GM19328 (cell line): ENCODE measurements around the gene FSD1L.
A peak's percentile ranks its signal among the peaks of the same experiment; 100 is the strongest.

Source experiments
- ATAC-seq: cut with Tn5 transposase; IDR thresholded peaks from one replicate; pipeline ENCODE4 v1.9.1; 2021; ENCODE audit warnings: mild to moderate bottlenecking, moderate library complexity; ENCODE audit not compliant: unreplicated experiment

The FSD1L gene

DNA sequence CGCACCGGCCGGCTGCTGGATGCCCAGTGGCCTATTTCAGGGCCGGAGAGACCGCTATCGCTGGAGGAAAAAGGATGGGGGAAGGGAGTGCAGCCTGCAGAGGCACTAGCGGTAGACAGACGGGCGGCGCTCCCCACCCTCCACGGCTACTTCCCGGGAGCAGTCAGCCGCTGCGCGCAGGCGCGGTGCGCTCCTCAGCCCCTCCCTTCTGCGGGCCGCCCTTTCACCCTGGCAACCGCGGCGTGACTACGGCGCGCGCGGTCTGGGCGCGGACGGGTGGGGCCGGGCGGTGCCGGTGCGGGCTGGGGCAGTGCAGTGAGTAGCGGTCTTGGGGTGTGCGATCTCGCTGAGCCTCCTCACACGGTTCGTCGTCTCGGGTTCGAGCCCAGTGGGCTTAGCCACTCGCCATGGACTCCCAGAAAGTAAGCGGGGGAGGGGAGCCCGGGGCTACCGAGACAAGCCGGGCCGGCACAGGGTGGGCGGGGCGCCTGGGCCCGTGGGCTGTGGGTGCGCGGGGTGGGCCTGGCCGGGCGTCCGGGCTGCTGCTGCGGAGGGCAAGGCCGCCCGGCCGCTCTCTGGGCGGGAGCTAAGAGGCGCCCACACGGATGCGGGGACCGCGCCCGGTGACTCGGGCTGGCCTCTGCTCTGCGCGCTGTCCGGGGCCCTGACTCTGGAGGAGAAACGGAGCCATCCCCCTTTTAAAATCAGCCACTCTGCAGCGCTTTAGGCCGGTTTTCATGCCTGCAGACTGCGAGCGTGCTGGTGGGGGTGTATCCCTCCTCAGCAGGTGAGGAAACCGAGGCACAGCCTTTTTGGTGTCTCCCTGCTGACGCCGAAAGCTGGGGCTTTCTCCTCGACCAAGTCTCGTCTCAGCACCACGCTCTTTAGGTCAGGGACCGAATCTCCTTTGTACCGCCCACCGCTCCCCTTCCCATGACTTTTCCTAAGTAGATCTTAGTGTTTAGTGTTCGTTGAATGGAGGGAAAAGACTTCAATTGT, at the start of gene FSD1L:
Gene FSD1L, plus strand, starts transcription at position 221 of the 999 bp plus-strand sequence. Its CDS starts 187 bp downstream, at position 408.
- ATAC-seq, result peak; percentile 92

DNA sequence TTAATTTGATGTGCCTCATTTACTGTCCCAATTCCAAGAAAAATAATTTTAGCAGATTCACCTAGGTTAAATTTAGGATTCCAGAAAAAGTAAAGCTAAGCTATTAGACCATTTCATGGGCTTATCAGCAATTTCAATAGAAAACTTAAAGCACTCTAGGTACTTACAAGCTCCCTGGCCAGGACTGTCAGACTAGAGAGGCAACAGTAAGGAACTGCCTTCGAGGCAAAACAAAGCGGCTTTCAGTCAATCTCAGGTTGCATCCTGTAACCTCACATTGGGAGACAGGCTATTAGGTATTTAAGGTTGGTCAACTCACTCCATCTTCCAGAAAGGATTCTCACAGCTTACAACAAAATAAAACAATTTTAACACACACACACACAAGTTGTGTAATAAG, 48.7 kb upstream of the FSD1L start:
- ATAC-seq, result no peak

DNA sequence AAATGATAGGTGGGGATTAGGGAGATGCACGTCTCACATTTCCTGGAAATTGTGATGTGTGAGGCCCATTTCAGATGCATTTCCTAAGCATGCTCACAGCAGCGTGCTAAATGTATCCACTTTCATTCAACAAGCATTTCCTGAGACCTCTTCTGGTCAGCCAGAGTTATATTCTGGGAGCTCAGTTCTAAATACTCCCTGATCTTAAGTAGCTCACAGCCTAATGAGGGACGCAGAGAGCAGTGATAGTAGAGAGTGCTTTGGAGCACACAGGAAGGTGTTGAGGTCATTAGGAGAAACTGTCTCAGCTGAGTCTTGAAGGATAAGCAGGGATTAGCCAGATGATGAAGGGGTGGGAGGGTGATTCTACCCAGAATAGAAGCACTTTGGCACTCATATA, 46.2 kb upstream of the FSD1L start:
- ATAC-seq, result no peak

DNA sequence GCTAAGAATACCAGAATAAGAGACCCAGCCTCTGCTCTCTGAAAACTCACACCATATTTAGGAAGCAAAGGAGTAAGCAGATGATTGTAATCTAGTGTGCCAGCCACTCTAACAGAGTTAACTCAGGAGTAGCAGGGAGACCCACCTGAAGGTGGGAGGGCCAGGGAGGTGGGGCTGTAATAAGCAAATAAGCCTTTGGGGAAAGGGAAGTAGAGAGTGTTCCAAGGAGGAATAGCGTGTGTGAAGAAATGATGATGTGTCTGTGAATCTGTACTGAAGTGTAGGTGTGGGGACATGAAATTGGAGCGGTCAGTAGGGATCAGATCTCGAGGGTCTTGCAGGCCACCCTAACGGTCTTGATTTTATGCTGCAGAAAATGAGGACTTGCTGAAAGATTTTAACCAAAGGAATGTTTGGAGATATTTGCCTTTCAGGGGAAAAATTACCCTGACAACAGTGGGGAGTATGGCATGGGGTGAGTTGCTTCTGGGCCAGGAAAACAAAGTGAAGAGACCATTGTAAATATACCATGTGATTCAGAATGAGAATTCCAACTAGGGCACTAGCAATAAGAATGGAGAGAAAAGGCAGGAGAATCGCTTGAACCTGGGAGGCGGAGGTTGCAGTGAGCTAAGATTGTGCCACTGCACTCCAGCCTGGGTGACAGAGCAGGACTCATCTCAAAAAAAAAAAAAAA, 44.1 kb upstream of the FSD1L start:
- ATAC-seq, result no peak

DNA sequence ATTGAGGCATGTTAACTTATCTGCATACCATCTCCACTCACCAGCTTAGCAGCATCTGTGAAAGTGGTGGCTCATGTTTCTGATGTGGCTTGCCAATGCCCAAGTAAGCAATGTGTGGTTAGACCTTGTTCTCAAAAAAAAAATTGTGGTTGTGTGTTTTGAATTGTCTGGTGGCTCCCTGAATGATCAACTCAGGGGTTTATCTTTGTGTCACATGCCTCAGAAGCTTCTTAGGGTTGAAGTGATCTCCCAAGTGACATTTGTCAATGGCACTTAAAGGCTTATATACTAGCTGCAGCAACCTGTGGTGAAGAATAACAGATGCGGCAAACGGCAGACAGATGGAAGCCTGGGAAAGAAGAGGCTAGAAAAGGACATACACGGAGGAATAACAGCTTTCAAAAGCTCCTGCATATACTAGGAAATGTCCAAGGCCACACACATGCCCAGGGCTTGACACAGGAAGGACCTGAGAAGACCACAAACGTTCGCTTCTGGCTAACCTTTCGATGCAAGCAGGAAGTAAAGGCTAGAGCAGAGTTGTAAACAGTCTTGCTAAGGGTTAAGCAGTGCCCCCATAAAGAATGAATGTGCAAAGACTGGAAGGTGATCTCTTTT, 42.2 kb upstream of the FSD1L start:
- ATAC-seq, result peak; percentile 92

DNA sequence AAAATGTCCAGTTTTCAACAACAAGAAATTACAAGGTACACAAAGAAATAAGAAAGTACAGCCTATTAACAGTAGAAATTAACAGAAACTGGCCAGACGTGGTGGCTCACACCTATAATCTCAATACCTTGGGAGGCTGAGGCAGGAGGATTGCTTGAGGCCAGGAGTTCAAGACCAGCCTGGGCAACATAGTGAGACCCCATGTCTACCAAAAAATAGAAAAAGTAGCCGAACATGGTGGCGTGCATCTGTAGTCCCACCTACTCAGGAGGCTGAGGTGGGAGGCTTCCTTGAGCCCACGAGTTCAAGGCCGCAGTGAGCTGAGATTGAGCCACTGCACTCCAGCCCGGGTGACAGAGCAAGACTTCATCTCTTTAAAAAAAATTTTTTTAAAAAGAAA, 41.5 kb upstream of the FSD1L start:
- ATAC-seq, result no peak

DNA sequence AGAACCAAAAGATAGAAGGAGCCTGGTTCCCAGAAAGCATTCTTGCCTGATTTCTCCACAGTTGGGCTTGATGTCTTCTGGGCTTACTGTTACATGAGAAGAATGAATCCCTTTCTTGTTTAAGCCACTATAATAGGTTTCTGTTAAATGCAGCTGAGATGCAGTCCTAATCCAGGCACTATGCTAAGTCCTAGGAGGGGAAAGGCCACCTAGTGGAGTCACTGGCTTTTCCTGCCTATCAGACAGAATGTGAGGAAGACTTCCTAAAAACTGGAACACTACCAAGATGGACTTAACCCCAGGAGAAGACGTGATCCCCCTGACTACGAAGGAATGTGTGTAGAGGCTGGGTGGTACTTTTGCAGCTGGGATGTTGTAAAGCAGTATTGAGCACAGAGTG, 34.3 kb upstream of the FSD1L start:
- ATAC-seq, result no peak

DNA sequence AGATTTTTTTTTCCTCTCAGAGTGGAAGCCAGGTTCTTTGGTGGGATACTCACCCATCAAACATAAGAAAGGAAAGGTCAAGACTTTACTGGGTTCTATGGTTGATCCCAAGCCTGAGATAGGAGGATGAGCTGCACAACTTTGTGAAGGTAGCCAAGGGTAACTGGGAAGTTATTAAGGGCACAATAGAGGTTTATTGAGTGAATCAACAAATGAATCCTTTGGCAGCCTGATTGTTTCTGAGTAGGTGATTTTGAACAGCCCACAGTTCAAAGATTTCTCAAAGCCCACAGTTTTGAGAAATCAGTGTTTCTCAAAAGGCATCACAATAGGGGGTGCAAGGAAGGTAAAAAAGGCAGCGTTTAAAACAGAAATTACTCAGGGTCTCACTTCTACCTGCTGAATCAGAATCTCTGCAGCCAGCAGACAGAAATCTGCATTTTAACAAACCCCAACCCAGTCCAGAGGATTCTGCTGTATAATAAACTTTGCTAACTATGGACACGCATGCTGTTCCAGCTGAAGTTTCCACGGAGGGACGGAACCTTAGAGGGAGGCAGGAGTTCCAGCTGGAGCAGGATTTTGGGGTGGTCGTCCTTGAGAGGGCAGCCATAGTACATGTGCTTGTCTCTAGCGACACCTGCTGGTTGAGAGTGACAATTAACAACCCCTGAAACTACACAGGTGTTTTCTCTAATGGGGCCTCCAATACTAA, 32.7 kb upstream of the FSD1L start:
- peak; percentile 60 for ATAC-seq

DNA sequence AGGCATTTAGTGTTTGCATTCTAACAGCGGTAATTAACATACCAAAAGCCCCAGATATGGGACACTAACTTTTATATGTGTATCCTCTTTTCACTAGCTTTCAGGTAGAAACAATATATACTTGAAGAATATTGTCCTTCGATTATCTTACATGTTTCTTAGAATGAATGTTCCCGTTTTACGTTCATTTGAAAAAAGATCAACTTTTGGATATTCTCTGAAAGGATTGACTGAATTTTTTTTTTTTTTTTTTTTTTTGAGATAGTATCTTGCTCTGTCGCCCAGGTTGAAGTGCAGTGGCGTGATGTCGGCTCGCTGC, 32.2 kb upstream of the FSD1L start:
- ATAC-seq, result no peak

DNA sequence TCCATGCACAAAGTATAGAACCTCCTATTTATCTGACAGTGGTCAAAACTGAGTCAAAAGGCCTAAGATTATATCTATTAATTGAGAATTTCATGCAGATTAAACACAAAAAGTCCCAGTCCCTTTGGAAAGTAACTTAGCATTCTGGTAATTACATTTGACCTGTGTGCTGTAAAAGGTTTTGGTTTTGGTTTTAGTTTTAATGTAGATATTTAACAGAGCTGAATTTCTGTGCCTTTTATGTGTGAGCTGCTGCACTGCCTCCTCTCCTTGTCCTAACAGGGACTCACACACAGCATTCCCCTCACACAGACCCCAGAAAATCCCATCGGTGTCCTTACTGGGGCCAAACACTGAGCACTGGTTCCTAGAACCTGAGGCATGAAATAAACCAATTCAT, 31.0 kb upstream of the FSD1L start:
- no peak for ATAC-seq

DNA sequence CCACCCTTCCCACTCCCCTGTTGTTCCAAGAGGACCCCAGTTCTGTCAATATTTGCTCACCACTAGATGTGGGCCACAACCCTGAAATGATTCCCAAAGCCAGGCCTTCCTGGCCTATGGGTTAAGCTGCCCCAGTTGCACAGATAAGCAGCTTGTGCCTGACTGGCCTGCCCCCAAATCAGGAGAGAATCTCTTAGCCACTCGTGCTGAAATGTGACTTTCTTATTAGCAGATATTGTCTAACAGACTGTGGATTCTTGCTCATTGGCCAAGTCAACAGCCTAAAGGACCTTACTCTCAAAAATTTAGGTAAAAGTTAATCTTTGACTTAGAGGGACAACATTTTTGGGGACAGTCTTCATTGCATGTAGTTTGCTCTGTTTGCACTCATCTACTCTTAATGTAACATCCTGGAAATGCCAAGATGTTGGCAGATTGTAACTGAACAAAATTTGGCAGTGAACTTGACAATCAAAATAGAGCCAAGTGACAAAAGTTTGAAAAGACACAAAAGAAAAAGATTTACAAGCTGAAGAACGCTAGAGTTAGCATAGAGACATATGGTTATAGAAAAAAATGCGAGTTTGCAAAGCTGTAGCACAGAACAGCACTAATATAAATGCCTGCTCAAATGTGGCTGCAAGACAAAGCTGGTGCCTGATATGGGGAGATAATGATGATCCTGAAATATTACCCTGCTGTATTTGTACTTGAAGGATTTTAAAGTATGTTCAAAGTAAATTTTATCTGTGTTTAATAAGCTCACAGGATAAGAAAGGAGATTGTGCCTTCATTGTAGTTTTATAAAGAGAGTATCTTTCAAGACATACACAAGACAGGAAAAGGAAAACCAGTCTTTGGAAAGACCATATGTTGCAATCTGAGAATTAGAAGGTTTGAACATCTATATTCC, 29.0 kb upstream of the FSD1L start:
- ATAC-seq, result no peak

DNA sequence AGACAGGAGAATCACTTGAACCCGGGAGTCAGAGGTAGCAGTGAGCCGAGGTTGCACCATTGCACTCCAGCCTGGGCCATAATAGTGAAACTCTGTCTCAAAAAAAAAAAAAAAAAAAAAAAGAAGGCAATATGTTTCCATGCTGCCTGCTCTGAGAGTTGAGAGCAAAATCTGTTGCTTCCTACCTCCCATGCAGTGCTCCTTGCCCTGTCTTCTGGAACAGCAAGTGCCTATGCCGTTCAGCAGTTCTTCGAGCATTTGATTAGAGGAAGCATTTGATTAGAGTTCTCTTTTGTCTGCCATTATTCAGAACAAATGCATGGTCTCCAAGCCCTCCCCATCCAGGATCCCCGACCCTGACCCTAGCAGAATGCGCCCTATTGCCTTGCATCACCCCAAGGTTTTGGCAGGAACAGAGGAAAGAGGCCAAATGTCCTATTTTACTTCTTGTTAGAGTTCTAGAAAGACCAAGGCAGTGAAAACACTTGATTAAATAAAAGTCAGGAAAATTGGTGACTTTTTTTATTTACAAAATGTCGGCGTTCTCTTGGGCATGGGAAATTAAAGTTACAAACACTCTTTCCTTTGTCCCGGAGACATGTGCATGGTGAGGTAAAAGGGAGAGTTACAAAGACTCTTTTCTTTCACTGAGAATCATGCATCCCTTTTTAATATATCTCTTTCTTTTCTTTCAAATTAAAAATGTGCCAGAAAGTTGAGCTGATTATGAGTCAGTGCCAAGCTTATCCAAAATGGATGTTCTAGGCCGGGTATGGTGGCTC, 27.8 kb upstream of the FSD1L start:
- ATAC-seq, result no peak

DNA sequence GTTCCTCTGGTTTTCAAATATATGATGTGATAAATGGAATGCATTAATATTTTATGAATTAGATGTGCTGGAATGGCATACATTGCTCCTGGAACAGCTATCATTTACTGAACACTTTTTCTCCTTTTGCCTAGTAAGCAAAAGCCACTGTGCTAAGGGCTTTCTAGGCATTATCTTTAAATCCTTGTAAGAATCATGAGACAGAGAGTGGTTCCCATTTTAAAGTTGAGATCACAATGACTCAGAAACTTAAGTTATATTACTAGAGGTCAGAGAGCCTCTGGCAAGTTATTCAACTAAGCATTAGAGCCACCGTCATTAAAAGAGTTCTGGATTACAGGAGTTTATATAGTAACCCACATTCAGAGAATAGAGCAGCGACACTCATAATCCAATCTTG, 26.7 kb upstream of the FSD1L start:
- ATAC-seq, result no peak

DNA sequence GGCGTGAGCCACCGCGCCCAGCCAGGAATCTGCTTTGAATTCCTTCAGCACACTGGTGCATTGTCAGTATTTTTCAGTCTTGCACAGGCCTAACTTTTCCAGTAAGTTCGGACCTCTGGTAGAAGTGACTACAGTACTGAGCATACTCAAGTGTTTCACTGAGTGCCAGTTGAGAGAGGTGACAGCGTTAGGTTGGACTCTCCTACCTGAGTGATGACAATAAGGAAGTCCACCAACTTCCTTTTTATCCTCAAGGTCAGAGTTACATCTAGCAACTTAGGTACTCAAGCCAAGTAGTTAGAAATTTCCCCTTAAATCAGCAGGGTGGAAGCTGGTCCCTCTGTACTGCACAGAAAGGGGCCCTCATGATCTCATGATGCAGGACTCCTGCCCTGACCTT, 26.0 kb upstream of the FSD1L start:
- no peak for ATAC-seq

DNA sequence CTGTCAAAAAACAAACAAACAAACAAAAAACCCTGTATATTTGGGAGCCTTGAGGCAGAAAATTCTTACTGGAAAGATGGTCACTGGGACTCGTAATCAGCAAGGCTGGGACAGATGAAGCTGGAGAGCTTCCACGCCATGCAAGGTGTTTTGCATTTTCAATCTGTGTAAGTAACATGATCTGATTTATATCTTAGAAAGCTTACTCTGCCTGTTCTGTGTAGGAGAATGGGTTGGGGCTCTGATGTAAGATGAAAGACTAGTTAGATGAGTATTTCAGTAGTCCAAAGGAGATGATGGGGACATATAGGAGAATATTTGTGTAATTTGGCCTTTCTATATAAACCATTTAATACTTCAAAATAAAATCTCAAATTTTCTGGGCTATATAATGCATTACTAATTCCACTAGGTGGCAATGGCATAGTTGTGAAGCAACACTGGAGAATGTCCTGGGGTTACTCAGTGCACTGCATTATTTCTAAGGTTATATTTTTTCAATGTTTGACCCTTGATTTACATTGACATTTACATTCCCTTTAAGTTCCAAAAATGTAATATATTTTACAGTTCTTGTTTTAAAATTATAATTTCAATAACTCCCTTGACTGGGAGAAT, 21.9 kb upstream of the FSD1L start:
- no peak for ATAC-seq

DNA sequence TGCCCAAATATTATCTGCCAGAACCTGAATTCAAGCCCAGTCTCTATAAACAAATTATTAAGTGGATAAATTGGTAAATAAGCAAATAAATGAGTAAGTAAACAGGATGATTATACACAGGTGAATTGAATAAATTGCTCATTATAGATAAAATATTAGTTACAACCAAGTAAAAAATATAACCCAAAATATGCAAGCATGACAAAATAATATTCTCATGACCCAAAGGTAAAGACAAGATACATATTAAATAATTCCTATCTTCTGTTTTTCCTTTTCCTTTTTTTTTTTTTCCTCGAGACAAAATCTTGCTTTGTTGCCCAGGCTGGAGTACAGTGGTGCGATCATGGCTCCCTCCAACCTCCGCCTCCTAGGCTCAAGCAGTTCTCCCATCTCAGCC, 21.2 kb upstream of the FSD1L start:
- no peak for ATAC-seq

DNA sequence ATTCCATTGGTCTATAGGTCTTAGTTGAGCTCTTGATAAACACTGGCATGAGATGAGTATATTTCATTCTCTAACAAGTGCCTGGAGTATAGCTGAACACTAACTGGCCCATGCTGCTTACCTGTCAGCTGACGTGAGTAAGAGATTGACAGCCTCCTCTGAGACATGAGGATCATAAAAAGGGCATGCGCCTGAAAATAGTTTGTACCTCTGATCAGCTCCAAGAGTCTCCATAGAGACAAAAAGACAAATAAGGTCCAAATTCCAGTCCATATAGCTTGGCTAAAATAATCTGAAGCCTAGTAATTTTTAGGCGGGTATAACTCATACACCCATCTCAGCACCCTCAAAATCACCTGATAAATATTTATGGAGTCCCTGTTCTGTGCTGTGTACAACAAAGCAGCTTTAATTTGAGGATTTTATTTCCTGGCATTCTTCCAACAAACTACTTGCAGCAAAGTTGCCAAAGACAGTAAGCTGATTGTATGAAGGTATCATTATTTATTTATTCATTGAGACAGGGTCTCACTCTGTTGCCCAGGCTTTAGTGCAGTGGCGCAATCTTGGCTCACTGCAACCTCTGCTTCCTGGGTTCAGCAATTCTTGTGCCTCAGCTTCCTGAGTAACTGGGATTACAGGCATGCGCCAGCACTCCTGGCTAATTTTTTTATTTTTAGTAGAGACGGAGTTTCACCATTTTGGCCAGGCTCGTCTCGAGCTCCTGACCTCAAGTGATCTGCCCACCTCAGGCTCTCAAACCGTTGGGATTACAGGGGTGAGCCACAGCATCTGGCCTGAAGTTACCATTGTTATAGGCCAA, 16.2 kb upstream of the FSD1L start:
- ATAC-seq, result no peak

DNA sequence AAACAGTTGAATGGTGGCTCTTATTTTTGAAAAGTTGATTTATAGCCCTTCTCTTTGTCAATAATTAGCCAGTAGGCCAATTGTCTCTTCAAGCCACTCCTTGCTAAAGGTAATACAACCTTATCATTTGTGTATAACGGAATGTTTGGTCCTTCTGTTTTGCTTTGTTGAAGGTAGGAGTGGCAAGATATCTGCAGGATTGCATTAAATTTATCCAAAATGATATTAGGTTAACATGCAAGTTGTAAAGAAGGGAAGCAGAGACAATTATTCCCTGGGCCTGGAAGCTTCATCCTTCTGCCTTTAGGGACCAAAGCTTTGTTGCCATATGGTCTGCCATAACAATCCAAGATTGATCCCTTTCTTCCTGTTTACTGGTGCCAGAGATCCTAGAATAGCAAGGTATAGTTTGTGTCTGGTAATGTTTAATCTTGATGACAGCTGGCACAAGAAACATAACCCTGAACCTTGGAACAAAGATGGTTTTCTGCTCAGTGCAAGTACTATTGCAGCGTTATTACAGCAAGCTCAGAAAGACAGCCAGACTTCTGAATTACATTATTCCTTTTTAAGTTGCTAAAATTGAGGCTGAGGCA, 15.5 kb upstream of the FSD1L start:
- no peak for ATAC-seq
